ENCODE results near the gene RACGAP1. TPM values are rescaled to one million over a fixed set of nuclear protein-coding genes. Genes with fewer than 3 reads are reported as not detected.

RACGAP1 gene
- total and polyA plus RNA-seq, 12 donors: 1.0 to 17.8 (median 3.9) TPM

DNA sequence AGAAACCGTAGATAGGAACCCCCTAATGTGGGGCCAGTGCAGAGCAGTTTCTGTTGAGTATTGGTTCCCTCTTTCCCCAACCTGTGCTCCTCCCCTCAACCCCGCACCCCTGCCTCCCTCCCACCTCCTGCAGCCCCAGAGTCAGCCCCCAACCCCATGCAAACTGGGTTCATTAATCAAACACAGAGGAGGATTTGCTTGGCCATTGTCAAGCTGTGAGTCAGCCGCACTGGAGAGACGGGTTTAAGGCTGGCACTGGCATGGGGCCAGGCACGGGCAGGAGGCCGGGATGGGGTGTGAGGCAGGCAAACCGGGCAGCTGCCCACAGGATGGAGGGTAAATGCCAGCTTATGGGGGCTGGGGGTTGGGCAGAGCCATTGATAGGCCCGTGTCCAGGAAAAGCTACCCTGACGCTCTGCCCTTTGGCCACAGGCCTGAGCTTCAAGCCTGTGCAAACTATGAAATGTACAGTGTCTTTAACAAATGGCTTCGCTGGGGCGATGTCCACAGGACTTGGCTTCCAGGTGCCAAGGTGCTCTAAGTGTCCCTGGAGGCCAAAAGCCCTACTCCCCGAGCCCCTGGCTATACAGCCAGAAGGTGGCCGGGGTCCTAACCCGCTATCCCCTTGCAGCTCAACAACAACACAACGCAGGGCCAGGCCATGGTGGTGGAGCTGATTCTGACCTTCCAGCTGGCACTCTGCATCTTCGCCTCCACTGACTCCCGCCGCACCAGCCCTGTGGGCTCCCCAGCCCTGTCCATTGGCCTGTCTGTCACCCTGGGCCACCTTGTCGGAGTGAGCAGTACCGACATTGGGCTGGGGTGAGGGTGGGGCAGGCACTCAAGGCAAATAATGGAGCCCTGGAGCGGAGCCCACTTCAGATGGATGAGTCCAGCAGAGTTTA, 62.2 kb downstream of the RACGAP1 start:
- H3K9me3 ChIP-seq: no peaks in the 10 kb centered on the region
- TF ChIP-seq CTCF (IDR thresholded peaks at IDR 0.05): no peak
- H3K4me3 ChIP-seq: no peak overlapping the region
- WGBS, 2 donors: 70 to 74% methylated on average over 21 of the region's 21 CpGs
- peak; percentile 19 to 79 (median 54) for ATAC-seq
- peak; percentile 62 to 77 for DNase-seq
- H3K4me1 ChIP-seq: peaks cover 10 to 50% (median 21%) of the 10 kb centered on the region in 9 donors
- H3K27me3 ChIP-seq: peaks cover 0 to 89% (median 37%) of the 10 kb centered on the region in 7 donors
- H3K27ac ChIP-seq: peak overlapping the region in 2 of 10 donors; percentile 44 to 53
- intact Hi-C loops (cut with DNase I): loop anchor here in 5 of 10 donors (10.0 kb wide), 2 partner anchors 188 to 212 kb away; no protein-coding TSS in a partner anchor
- no peaks in the 10 kb centered on the region for H3K36me3 ChIP-seq

DNA sequence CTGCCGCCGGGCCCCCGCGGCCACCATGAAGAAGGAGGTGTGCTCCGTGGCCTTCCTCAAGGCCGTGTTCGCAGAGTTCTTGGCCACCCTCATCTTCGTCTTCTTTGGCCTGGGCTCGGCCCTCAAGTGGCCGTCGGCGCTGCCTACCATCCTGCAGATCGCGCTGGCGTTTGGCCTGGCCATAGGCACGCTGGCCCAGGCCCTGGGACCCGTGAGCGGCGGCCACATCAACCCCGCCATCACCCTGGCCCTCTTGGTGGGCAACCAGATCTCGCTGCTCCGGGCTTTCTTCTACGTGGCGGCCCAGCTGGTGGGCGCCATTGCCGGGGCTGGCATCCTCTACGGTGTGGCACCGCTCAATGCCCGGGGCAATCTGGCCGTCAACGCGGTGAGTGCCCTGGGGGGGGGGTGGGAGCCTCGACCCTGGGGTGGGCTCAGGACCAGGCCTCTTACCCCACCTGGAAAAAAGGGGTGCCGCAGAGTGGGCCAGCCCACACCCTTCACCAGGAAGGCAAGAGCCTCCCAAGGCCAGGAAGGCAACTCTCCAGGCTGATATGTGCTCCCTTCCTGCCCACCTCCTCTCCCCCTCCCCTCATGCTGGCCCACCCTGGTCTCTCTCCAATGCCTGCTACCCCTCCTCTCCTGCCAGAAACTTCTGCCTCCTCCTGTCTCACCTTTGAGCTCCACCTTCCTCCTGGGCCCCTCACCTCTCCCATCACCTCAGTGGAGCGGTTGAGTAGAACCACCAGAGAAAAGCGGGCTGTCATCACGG, 63.1 kb downstream of the RACGAP1 start:
- H3K4me3 ChIP-seq: no peak overlapping the region
- peaks cover 0 to 93% (median 35%) of the 10 kb centered on the region in 7 donors for H3K27me3 ChIP-seq
- 59 to 70% methylated on average over 37 of the region's 37 CpGs for WGBS, 2 donors
- no peak for TF ChIP-seq CTCF (IDR thresholded peaks at IDR 0.05)
- H3K9me3 ChIP-seq: no peaks in the 10 kb centered on the region
- intact Hi-C loops (cut with DNase I): loop anchor here in 5 of 10 donors (10.0 kb wide), 2 partner anchors 187 to 213 kb away; no protein-coding TSS in a partner anchor
- DNase-seq (no peak), ATAC-seq (no peak)
- H3K27ac ChIP-seq: peak overlapping the region in 1 of 10 donors; percentile 12
- peaks cover 5 to 43% (median 13%) of the 10 kb centered on the region in 9 donors for H3K4me1 ChIP-seq
- H3K36me3 ChIP-seq: no peaks in the 10 kb centered on the region

DNA sequence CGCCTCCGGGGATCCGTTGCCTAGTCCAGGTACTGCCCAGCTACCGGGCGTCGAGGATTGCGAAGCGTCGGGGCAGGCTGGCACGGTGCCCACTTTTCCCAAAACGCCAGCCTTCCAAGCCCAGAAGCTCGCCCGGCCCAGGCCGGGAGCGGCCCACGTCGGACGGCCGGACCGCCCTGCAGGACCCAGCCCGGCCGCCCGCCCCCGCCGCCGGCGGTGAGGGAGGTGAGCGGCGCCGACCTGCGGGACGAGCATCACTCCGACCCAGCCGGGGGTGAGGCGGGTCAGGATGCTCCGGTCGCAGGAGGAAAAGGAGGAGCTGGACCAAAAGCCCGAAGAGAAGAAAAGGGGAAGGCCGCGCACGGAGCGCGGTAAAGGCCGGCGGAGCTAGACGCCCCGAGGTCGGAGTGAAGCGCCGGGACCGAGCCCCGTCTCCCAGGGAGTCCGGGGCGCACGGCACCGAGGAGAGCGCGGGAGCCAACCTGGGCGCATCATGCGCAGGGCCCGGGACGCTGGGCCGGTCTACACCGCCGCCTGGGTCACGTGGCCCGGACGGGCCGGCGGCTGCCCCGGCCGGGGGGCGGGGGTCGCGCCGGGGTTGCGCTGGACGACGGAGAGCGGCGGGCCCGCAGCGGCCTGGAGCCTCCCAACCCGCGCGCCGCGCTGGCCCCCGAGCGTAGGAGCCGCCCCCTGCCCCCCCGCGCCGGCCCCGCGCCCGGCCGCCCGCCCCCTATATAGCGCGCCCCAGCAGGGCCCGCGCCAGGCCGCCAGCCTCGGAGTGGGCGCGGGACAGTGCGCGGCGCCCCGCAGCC, 64.0 kb downstream of the RACGAP1 start, which contains the start of gene AQP5:
TSS of gene AQP5 (plus strand) at position 762 of the 812 bp plus-strand sequence. CDS start 146 bp downstream, outside the sequence.
- ATAC-seq: peak in 3 of 8 donors; percentile 10 to 12 (median 12)
- WGBS, 2 donors: 3 to 4% methylated on average over 89 to 108 of the region's 111 CpGs
- TF ChIP-seq CTCF (IDR thresholded peaks at IDR 0.05): no peak
- peak within 1 kb of the TSS in 1 of 10 donors; percentile 12 for H3K27ac ChIP-seq
- H3K4me1 ChIP-seq: peaks cover 3 to 38% (median 12%) of the 10 kb centered on the region in 9 donors
- H3K9me3 ChIP-seq: no peaks in the 10 kb centered on the region
- peak within 1 kb of the TSS in 9 of 10 donors; percentile 17 to 50 (median 36) for H3K4me3 ChIP-seq
- intact Hi-C loops (cut with DNase I): loop anchor here in 5 of 10 donors (10.0 kb wide), 2 partner anchors 187 to 213 kb away; no protein-coding TSS in a partner anchor
- DNase-seq: peak in 1 of 2 donors; percentile 35
- peaks cover 0 to 97% (median 41%) of the 10 kb centered on the region in 7 donors for H3K27me3 ChIP-seq
- no peaks in the 10 kb centered on the region for H3K36me3 ChIP-seq
